ENCODE data around the gene YRDC.

DNA sequence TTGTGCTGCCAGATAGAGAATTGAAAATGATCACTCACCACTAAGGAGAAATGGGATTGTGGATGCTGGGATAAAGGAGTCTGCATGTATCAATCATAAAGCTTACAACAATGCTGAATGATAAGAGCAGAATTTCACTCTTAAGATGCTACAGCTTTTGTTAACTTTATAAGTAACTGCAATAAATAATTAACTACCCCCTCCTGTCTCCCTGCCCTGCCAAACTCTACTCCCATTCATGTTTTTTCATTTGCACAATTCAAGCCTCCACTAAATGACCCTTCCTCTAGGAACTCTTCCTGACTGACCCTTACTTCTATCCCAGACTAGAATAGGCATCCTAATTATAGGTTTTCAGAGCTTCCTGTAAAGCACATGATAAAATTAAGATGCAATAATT is 36.5 kb upstream of the YRDC start:
- TF ChIP-seq, protein P1, sequence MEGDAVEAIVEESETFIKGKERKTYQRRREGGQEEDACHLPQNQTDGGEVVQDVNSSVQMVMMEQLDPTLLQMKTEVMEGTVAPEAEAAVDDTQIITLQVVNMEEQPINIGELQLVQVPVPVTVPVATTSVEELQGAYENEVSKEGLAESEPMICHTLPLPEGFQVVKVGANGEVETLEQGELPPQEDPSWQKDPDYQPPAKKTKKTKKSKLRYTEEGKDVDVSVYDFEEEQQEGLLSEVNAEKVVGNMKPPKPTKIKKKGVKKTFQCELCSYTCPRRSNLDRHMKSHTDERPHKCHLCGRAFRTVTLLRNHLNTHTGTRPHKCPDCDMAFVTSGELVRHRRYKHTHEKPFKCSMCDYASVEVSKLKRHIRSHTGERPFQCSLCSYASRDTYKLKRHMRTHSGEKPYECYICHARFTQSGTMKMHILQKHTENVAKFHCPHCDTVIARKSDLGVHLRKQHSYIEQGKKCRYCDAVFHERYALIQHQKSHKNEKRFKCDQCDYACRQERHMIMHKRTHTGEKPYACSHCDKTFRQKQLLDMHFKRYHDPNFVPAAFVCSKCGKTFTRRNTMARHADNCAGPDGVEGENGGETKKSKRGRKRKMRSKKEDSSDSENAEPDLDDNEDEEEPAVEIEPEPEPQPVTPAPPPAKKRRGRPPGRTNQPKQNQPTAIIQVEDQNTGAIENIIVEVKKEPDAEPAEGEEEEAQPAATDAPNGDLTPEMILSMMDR (IDR thresholded peaks at IDR 0.05) = no peak
- no peak for TF ChIP-seq POLR2AphosphoS5 (IDR thresholded peaks at IDR 0.05)
- TF ChIP-seq POLR2A (IDR thresholded peaks at IDR 0.05) = no peak

Measured in breast epithelium (tissue), 3 donors.